Suppressor macrophage (primary cell): ENCODE results near the gene KCTD5.

Source experiments
- DNase-seq, 4 experiments: peaks; one replicate each; pipeline ENCODE4 v3.0.0-alpha.2; 2020 to 2022

KCTD5 gene

GRCh38 chr16:2697401-2697948, 15.2 kb downstream of the KCTD5 start:
- DNase-seq = no peak

GRCh38 chr16:2698103-2698870, 16.0 kb downstream of the KCTD5 start:
- DNase-seq = no peak

GRCh38 chr16:2698965-2699750, 16.8 kb downstream of the KCTD5 start:
- DNase-seq = no peak

GRCh38 chr16:2699791-2700600, 17.7 kb downstream of the KCTD5 start:
- no peak for DNase-seq

- no peak for DNase-seq
Observed at GRCh38 chr16:2700786-2701185, 18.5 kb downstream of the KCTD5 start.

GRCh38 chr16:2701272-2701671, 18.9 kb downstream of the KCTD5 start:
- no peak for DNase-seq

- no peak for DNase-seq
Observed at GRCh38 chr16:2701713-2702437, 19.6 kb downstream of the KCTD5 start.

GRCh38 chr16:2702438-2702825, 20.1 kb downstream of the KCTD5 start:
- DNase-seq = no peak

GRCh38 chr16:2702871-2703745, 20.8 kb downstream of the KCTD5 start:
- no peak for DNase-seq

- no peak for DNase-seq
Observed at GRCh38 chr16:2704166-2704982, 22.1 kb downstream of the KCTD5 start.

- DNase-seq = no peak
Observed at GRCh38 chr16:2704983-2705275, 22.6 kb downstream of the KCTD5 start.

- no peak for DNase-seq
Observed at GRCh38 chr16:2705351-2705750, 23.0 kb downstream of the KCTD5 start.

GRCh38 chr16:2706085-2706484, 23.8 kb downstream of the KCTD5 start:
- no peak for DNase-seq

- no peak for DNase-seq
Observed at GRCh38 chr16:2706611-2707311, 24.4 kb downstream of the KCTD5 start.

GRCh38 chr16:2707368-2708289, 25.3 kb downstream of the KCTD5 start:
- DNase-seq = no peak

GRCh38 chr16:2708290-2708639, 25.9 kb downstream of the KCTD5 start:
- no peak for DNase-seq

- no peak for DNase-seq
Observed at GRCh38 chr16:2708955-2709587, 26.7 kb downstream of the KCTD5 start.

- no peak for DNase-seq
Observed at GRCh38 chr16:2709588-2709984, 27.3 kb downstream of the KCTD5 start.
